K562 (cell line): ENCODE results near the gene ADGRG1. TPM values are rescaled to one million over a fixed set of nuclear protein-coding genes. Genes with fewer than 3 reads are reported as not detected.
A peak's percentile ranks its signal among the peaks of the same experiment; 100 is the strongest.

Experiments used
- ATAC-seq: fragments of 200-7000 bp; cut with Tn5 transposase; 3 replicates; pipeline ENCODE4 v1.9.1; 2020; ENCODE audit warnings: moderate library complexity
- BruUV-seq: library from RNA; stranded (reverse); fragments of 400-500 nt; replicated peaks from 2 replicates; lab custom pipeline; 2021; lab: Mats Ljungman, UMichigan
- CTCF ChIA-PET: fragments of 300-600 bp; formaldehyde crosslinking; extraction: SDS; loops from one replicate; lab custom pipeline; 2021; ENCODE audit warnings: low intra/inter-chr PET ratio; lab: Yijun Ruan, JAX
- POLR2A ChIA-PET: fragments of 300-600, 350-650 bp; sonication (Branson Sonifier 250); formaldehyde crosslinking; extraction: SDS; loops from one replicate; lab custom pipeline; 2021; ENCODE audit warnings: antibody characterized with exemption, inconsistent platforms; lab: Yijun Ruan, JAX
- DNase-seq, 4 experiments: peaks; one replicate each; pipeline versions ENCODE4 v3.0.0 to v3.0.0-alpha.2; 2011 to 2018; ENCODE audit warnings: low spot score in 3 of 4, mixed read lengths in 3 of 4; ENCODE audit errors: extremely low read depth in 1 of 4
- FAIRE-seq: peaks from 2 replicates; lab custom pipeline; 2011; peaks lifted over from hg19 to GRCh38; lab: Jason Lieb, UNC
- H2AFZ ChIP-seq: 2 replicates; pipeline ENCODE4 v1.6.0; 2011; ENCODE audit warnings: low read depth, low read length, control low read depth, inconsistent platforms
- H3K27ac ChIP-seq: fragments of 200-600 bp; 3 replicates; pipeline ENCODE4 v1.8.0; 2011; ENCODE audit warnings: low read depth, mild to moderate bottlenecking, control low read depth, inconsistent platforms, low read length, moderate library complexity, mixed read lengths; ENCODE audit errors: extremely low read depth
- H3K27me3 ChIP-seq, 2 experiments: fragments of 300-600 bp in 1 of 2; 2 replicates in 1 of 2; 3 replicates in 1 of 2; pipeline versions ENCODE4 v1.6.0 to v1.8.0; 2011; ENCODE audit warnings: inconsistent platforms in 2 of 2, low read length in 2 of 2, mild to moderate bottlenecking in 1 of 2, mixed read lengths in 1 of 2, moderate library complexity in 1 of 2; ENCODE audit not compliant: control insufficient read depth in 2 of 2, insufficient read depth in 2 of 2
- H3K36me3 ChIP-seq: fragments of 300-600 bp; 3 replicates; pipeline ENCODE4 v1.8.0; 2011; ENCODE audit warnings: mild to moderate bottlenecking, low read length, inconsistent platforms; ENCODE audit not compliant: control insufficient read depth, insufficient read depth
- H3K4me1 ChIP-seq, 2 experiments: fragments of 200-600 bp in 1 of 2; replicated peaks in 1 of 2; 2 replicates in 1 of 2; 3 replicates in 1 of 2; pipeline versions ENCODE4 v1.5.1 to v1.8.0; 2011; ENCODE audit warnings: inconsistent platforms in 2 of 2, low read length in 2 of 2, mild to moderate bottlenecking in 1 of 2, mixed read lengths in 1 of 2, moderate library complexity in 1 of 2; ENCODE audit not compliant: control insufficient read depth in 2 of 2, insufficient read depth in 2 of 2
- H3K4me2 ChIP-seq: 2 replicates; pipeline ENCODE4 v1.6.1; 2011; ENCODE audit warnings: low read length, control low read depth, inconsistent platforms, mixed read lengths; ENCODE audit not compliant: insufficient read depth
- H3K4me3 ChIP-seq: fragments of 200-600 bp; sonication (generic), shearing (Covaris generic); 2 replicates; pipeline ENCODE4 v1.5.1; 2016; ENCODE audit warnings: control low read depth, inconsistent platforms
- H3K79me2 ChIP-seq: fragments of 200-600 bp; 3 replicates; pipeline ENCODE4 v1.8.0; 2011; ENCODE audit warnings: low read length, inconsistent platforms; ENCODE audit not compliant: control insufficient read depth, insufficient read depth
- H3K9ac ChIP-seq, 2 experiments: 2 replicates each; pipeline versions ENCODE4 v1.6.0 to v1.6.1; 2011; ENCODE audit warnings: low read depth in 2 of 2, low read length in 2 of 2, control low read depth in 1 of 2, inconsistent platforms in 1 of 2, mild to moderate bottlenecking in 1 of 2, mixed read lengths in 1 of 2; ENCODE audit not compliant: insufficient read depth in 1 of 2
- H3K9me1 ChIP-seq: one replicate; pipeline ENCODE4 v1.6.0; 2011; ENCODE audit warnings: inconsistent platforms, mild to moderate bottlenecking, low read length, moderate library complexity; ENCODE audit not compliant: control insufficient read depth, insufficient read depth
- H3K9me3 ChIP-seq: replicated peaks from 2 replicates; pipeline ENCODE4 v1.5.1; 2011; ENCODE audit warnings: low read depth, low read length, inconsistent platforms; ENCODE audit not compliant: control insufficient read depth, insufficient read depth
- H4K20me1 ChIP-seq: replicated peaks from 2 replicates; pipeline ENCODE4 v1.6.1; 2011; ENCODE audit warnings: low read length, inconsistent platforms, mixed read lengths; ENCODE audit not compliant: control insufficient read depth, insufficient read depth
- BCOR ChIP-seq: fragments of 450-650 bp; IDR thresholded peaks from 2 replicates; pipeline ENCODE4 v1.6.1; 2016
- BHLHE40 ChIP-seq: IDR thresholded peaks from 2 replicates; pipeline ENCODE4 v1.6.1; 2011; ENCODE audit warnings: low read length, improper control_type of control experiment
- CTBP1 ChIP-seq: fragments of 450-650 bp; IDR thresholded peaks from 2 replicates; pipeline ENCODE4 v1.6.1; 2016; ENCODE audit warnings: borderline replicate concordance
- EP300 ChIP-seq: IDR thresholded peaks from 2 replicates; pipeline ENCODE4 v1.6.1; 2012; ENCODE audit warnings: low read length, improper control_type of control experiment
- GABPB1 ChIP-seq: sonication (generic); formaldehyde crosslinking; IDR thresholded peaks from 2 replicates; pipeline ENCODE4 v1.8.0; 2022; ENCODE audit warnings: mild to moderate bottlenecking, missing genetic modification reagents
- GTF2A2 ChIP-seq: IDR thresholded peaks from 2 replicates; pipeline ENCODE4 v1.6.1; 2016; ENCODE audit warnings: mild to moderate bottlenecking, missing genetic modification characterization, missing compliant biosample characterization
- LEF1 ChIP-seq: fragments of 450-650 bp; IDR thresholded peaks from 2 replicates; pipeline ENCODE4 v1.6.1; 2016; ENCODE audit warnings: mild to moderate bottlenecking
- MED1 ChIP-seq: sonication (generic); formaldehyde crosslinking; IDR thresholded peaks from 2 replicates; pipeline ENCODE4 v1.8.1; 2023; ENCODE audit warnings: missing genetic modification reagents, borderline replicate concordance
- MYNN ChIP-seq, 2 experiments: sonication (generic); formaldehyde crosslinking in 1 of 2; IDR thresholded peaks; 2 replicates each; pipeline versions ENCODE4 v1.5.0 to v1.6.1; 2016 to 2020; ENCODE audit warnings: antibody characterized with exemption in 1 of 2, missing genetic modification reagents in 1 of 2
- NCOA6 ChIP-seq: fragments of 450-650 bp; IDR thresholded peaks from 2 replicates; pipeline ENCODE4 v1.6.1; 2017; ENCODE audit warnings: mild to moderate bottlenecking
- NFE2 ChIP-seq: IDR thresholded peaks from 2 replicates; pipeline ENCODE4 v1.6.1; 2014; ENCODE audit warnings: antibody characterized with exemption, low read depth
- NR2C2 ChIP-seq, 2 experiments: fragments of 200-800 bp in 1 of 2; sonication (Bioruptor generic) in 1 of 2; sonication (generic) in 1 of 2; formaldehyde crosslinking in 1 of 2; IDR thresholded peaks; 2 replicates each; pipeline versions ENCODE4 v1.6.1 to v1.8.0; 2016 to 2022; ENCODE audit warnings: mild to moderate bottlenecking in 1 of 2, missing compliant biosample characterization in 1 of 2, missing genetic modification characterization in 1 of 2, missing genetic modification reagents in 1 of 2
- RFX1 ChIP-seq: fragments of 450-650 bp; IDR thresholded peaks from 2 replicates; pipeline ENCODE4 v1.6.1; 2016; ENCODE audit warnings: mild to moderate bottlenecking, moderate library complexity
- ZEB2 ChIP-seq: fragments of 450-650 bp; IDR thresholded peaks from 2 replicates; pipeline ENCODE4 v1.6.1; 2016
- ZNF212 ChIP-seq: fragments of 450-650 bp; formaldehyde crosslinking; IDR thresholded peaks from 2 replicates; pipeline ENCODE4 v1.4.0; 2020; ENCODE audit warnings: mild to moderate bottlenecking
- ZNF395 ChIP-seq: fragments of 200-800 bp; sonication (Bioruptor generic); IDR thresholded peaks from 2 replicates; pipeline ENCODE4 v1.6.1; 2017; ENCODE audit warnings: missing genetic modification characterization, missing compliant biosample characterization
- ZNF717 ChIP-seq: fragments of 250-450 bp; sonication (Bioruptor Pico); IDR thresholded peaks from 2 replicates; pipeline ENCODE4 v1.5.0; 2021
- WGBS: fragments of 100-300 bp; shearing (Covaris generic); methylation state at CpG from one replicate; pipeline ENCODE4 v1.1.6; 2016; ENCODE audit warnings: low coverage, mixed read lengths; ENCODE audit not compliant: insufficient coverage; ENCODE audit errors: missing lambda C conversion rate; 5-methylcytosine and 5-hydroxymethylcytosine counted together
- in situ Hi-C: fragments of 300-500 bp; cut with MboI; formaldehyde crosslinking; loops from 4 replicates; pipeline ENCODE4 v1.15.0; 2018; ENCODE audit warnings: inconsistent platforms, mixed read lengths
- intact Hi-C: fragments of 100-400 bp; cut with micrococcal nuclease; formaldehyde crosslinking; loops from 2 replicates; pipeline ENCODE4 v1.14.2; 2022
- polyA plus RNA-seq, 8 experiments: library from polyadenylated mRNA; depleted of rRNA in 4 of 8; stranded (reverse) in 5 of 8; unstranded in 3 of 8; fragments of >200 nt; fragmentation: Nextera tagmentation in 2 of 8; fragmentation: Illumina TruSeq in 1 of 8; extraction: Ambion mirVana in 2 of 8; extraction: Trizol in 1 of 8; gene quantifications; 2 replicates each; pipeline versions ENCODE4 v1.2.1 to v1.2.3, GENCODE V29; 2011 to 2014; ENCODE audit warnings: inconsistent platforms in 1 of 8, missing spikeins in 1 of 8
- total RNA-seq, 7 experiments: library from RNA; depleted of rRNA in 6 of 7; stranded (reverse); fragments of >200 nt in 6 of 7; fragmentation: Illumina TruSeq in 2 of 7; extraction: Trizol in 2 of 7; gene quantifications; 2 replicates each; pipeline versions ENCODE4 v1.2.1 to v1.2.3, GENCODE V29; 2011 to 2021; ENCODE audit warnings: low replicate concordance in 1 of 7

The ADGRG1 gene
- total and polyA plus RNA-seq, 9 of the 15 experiments (the other 6 are each of a cell fraction or from before 2014, with no cell fraction given) = 0.04 to 0.31 (median 0.16) TPM; not detected in 6

- H4K20me1 ChIP-seq = no peaks in the 10 kb centered on the region
- DNase-seq (no peak), ATAC-seq (peak; percentile 28; the same call in 2 of the 3 replicates), FAIRE-seq (no peak)
- CTCF ChIA-PET = no interaction called here
- H3K9me1 ChIP-seq = no peaks in the 10 kb centered on the region
- peaks cover 0 to 45% of the 10 kb centered on the region in 2 experiments; a peak in 2 of 5 replicates for H3K27me3 ChIP-seq
- no peaks in the 10 kb centered on the region for H3K9me3 ChIP-seq
- WGBS = 7% methylated on average over 10 of the region's 10 CpGs
- no peak overlapping the region for H2AFZ ChIP-seq
- no peak overlapping the region; a peak in 1 of 4 replicates for H3K9ac ChIP-seq
- no peaks in the 10 kb centered on the region for H3K36me3 ChIP-seq
- intact Hi-C loops = no loop called here
- no peak overlapping the region for H3K4me3 ChIP-seq
- peaks cover 0 to 23% of the 10 kb centered on the region in 2 experiments; a peak in 3 of 5 replicates for H3K4me1 ChIP-seq
- H3K4me2 ChIP-seq = no peak overlapping the region
- no peaks in the 10 kb centered on the region for H3K79me2 ChIP-seq
- in situ Hi-C loops = no loop called here
- H3K27ac ChIP-seq = no peak overlapping the region
- BruUV-seq = no TSS peak
- POLR2A ChIA-PET = interaction anchor here (0.5 to 1.4 kb wide), 3 partner anchors 12 to 31 kb away, joined by 3 to 6 read pairs (median 5); no protein-coding TSS in a partner anchor
- peak; percentile 88 for TF ChIP-seq ZEB2
- TF ChIP-seq NFE2 = no peak
- TF ChIP-seq EP300 = no peak
- no peak for TF ChIP-seq ZNF212 (CRISPR knock-in tag)
- TF ChIP-seq ZNF717 (CRISPR knock-in tag) = no peak
- TF ChIP-seq ZNF395 = no peak
- TF ChIP-seq MED1 (CRISPR knock-in tag) = no peak
- TF ChIP-seq NCOA6 = no peak
- no peak for TF ChIP-seq MYNN (IDR thresholded peaks at IDR 0.05)
- TF ChIP-seq MYNN (CRISPR knock-in tag; IDR thresholded peaks at IDR 0.05) = no peak
- TF ChIP-seq LEF1 = no peak
- peak; percentile 35; the same call in 1 of the 2 replicates for TF ChIP-seq BCOR
- no peak for TF ChIP-seq RFX1
- TF ChIP-seq GTF2A2 = no peak
- TF ChIP-seq GABPB1 (CRISPR knock-in tag) = no peak
- 0 out of 2 replicates have a peak, but pooled peaks have one; percentile 22 for TF ChIP-seq BHLHE40
- no peak for TF ChIP-seq NR2C2 (CRISPR knock-in tag; IDR thresholded peaks at IDR 0.05)
- TF ChIP-seq NR2C2 (tag; IDR thresholded peaks at IDR 0.05) = no peak
- TF ChIP-seq CTBP1 = peak; percentile 58
Observed at GRCh38 chr16:57621521-57622271, 6.7 kb upstream of the ADGRG1 start.
